Naive thymus-derived CD4-positive, alpha-beta T cell (primary cell): ENCODE measurements around the gene ULK4. TPM values are rescaled to one million over a fixed set of nuclear protein-coding genes. Genes with fewer than 3 reads are reported as not detected.

ENCODE experiments used
- ATAC-seq: fragments of 150-1000 bp; cut with Tn5 transposase; 2 replicates; pipeline ENCODE4 v1.10.0; 2021; ENCODE audit warnings: mild to moderate bottlenecking, moderate library complexity
- CTCF ChIA-PET: fragments of 350-600 bp; sonication (Branson Sonifier 250); formaldehyde crosslinking; loops from one replicate; lab custom pipeline; 2021; ENCODE audit warnings: antibody characterized with exemption; lab: Charles Lee
- POLR2A ChIA-PET: fragments of 350-600 bp; sonication (Branson Sonifier 250); formaldehyde crosslinking; loops from one replicate; lab custom pipeline; 2021; ENCODE audit warnings: antibody characterized with exemption, inconsistent platforms; lab: Charles Lee
- DNase-seq, 9 donors: peaks; one replicate each; pipeline versions ENCODE4 v3.0.0 to v3.0.0-alpha.2; 2020 to 2022; ENCODE audit warnings: mixed read lengths in 1 of 9
- H3K27ac ChIP-seq: one replicate; pipeline ENCODE4 v1.7.0; 2013; ENCODE audit warnings: mild to moderate bottlenecking, low read depth, low read length, moderate library complexity
- H3K27me3 ChIP-seq, 2 donors: one replicate each; pipeline ENCODE4 v1.7.0; 2013; ENCODE audit warnings: low read length in 2 of 2, mild to moderate bottlenecking in 2 of 2, moderate library complexity in 2 of 2; ENCODE audit not compliant: control insufficient read depth in 2 of 2, insufficient read depth in 2 of 2
- H3K36me3 ChIP-seq, 3 experiments: 1 replicate in 2 of 3; 2 replicates in 1 of 3; pipeline ENCODE4 v1.7.0; 2013; ENCODE audit warnings: low read length in 3 of 3, mild to moderate bottlenecking in 3 of 3, moderate library complexity in 1 of 3; ENCODE audit not compliant: insufficient read depth in 3 of 3, control insufficient read depth in 2 of 3
- H3K4me1 ChIP-seq, 2 donors: one replicate each; pipeline ENCODE4 v1.7.0; 2013; ENCODE audit warnings: low read length in 2 of 2, mild to moderate bottlenecking in 2 of 2, moderate library complexity in 1 of 2; ENCODE audit not compliant: control insufficient read depth in 2 of 2, insufficient read depth in 2 of 2
- H3K4me3 ChIP-seq: 2 replicates; pipeline ENCODE4 v1.7.0; 2013; ENCODE audit warnings: mild to moderate bottlenecking, low read length
- H3K9me3 ChIP-seq, 3 experiments: 1 replicate in 2 of 3; 2 replicates in 1 of 3; pipeline ENCODE4 v1.7.0; 2013; ENCODE audit warnings: low read length in 3 of 3; ENCODE audit not compliant: control insufficient read depth in 2 of 3
- H3K27ac Mint-ChIP-seq, 9 donors: one replicate each; pipeline ENCODE4 v1.8.0; 2020 to 2022; ENCODE audit warnings: mixed read lengths in 9 of 9, mild to moderate bottlenecking in 8 of 9, moderate library complexity in 5 of 9, inconsistent platforms in 2 of 9
- H3K27me3 Mint-ChIP-seq, 5 donors: one replicate each; pipeline ENCODE4 v1.8.0; 2021 to 2022; ENCODE audit warnings: mixed read lengths in 5 of 5, mild to moderate bottlenecking in 1 of 5
- H3K36me3 Mint-ChIP-seq, 5 donors: one replicate each; pipeline ENCODE4 v1.8.0; 2020 to 2022; ENCODE audit warnings: mixed read lengths in 5 of 5, mild to moderate bottlenecking in 3 of 5, inconsistent platforms in 1 of 5
- H3K4me1 Mint-ChIP-seq, 7 donors: one replicate each; pipeline ENCODE4 v1.8.0; 2020 to 2022; ENCODE audit warnings: mixed read lengths in 7 of 7, mild to moderate bottlenecking in 3 of 7, inconsistent platforms in 1 of 7
- H3K4me3 Mint-ChIP-seq, 10 donors: one replicate each; pipeline ENCODE4 v1.8.0; 2020 to 2022; ENCODE audit warnings: mild to moderate bottlenecking in 10 of 10, mixed read lengths in 10 of 10, moderate library complexity in 6 of 10, inconsistent platforms in 2 of 10
- H3K9me3 Mint-ChIP-seq, 11 donors: one replicate each; pipeline ENCODE4 v1.8.0; 2020 to 2022; ENCODE audit warnings: mixed read lengths in 11 of 11, mild to moderate bottlenecking in 4 of 11, inconsistent platforms in 1 of 11, moderate library complexity in 1 of 11
- intact Hi-C, 2 donors: fragments of 100-400 bp; cut with micrococcal nuclease; formaldehyde crosslinking; loops; one replicate each; pipeline ENCODE4 v1.15.1; 2023
- polyA plus RNA-seq, 2 donors: library from polyadenylated mRNA; unstranded; fragments of 300-500 nt; fragmentation: Illumina TruSeq; gene quantifications; one replicate each; pipeline ENCODE4 v1.2.3, GENCODE V29; 2021
- total RNA-seq, 6 experiments: library from RNA in 5 of 6; stranded (reverse) in 5 of 6; gene quantifications; 1 replicate in 5 of 6; 2 replicates in 1 of 6; pipeline ENCODE4 v1.2.3 and lab custom pipeline; 2021 to 2026

ULK4 gene
- total and polyA plus RNA-seq, 7 experiments from 2014 or later = 6.6 to 22.3 (median 18.9) TPM

DNA sequence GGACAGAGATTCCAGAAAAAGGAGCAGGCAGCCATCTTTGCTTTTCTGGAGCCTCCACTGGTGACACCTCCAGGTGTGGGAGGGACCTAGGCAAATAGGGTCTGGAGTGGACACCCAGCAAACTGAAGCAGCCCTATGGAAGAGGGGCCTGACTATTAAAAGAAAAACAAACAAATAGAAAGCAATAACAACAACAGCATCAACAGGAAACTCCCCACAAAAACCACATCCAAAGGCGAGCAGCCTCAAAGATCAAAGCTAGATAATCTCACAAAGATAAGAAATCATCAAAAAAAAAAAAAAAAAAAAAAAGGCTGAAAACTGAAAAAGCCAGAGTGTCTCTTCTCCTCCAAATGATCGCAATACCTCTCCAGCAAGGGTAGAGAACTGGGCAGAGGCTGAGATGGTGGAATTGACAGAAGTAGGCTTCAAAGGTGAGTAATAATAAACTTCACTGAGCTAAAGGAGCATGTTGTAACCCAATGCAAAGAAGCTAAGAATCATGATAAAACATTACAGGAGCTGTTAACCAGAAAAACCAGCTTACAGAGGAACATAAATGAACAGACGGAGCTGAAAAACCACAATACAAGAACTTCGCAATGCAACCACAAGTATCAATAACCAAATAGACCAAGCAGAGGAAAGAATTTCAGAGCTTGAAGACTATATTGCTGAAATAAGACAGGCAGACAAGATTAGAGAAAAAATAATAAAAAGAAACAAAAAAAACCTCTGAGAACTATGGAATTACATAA lies 537.2 kb downstream of the ULK4 start:
- peaks cover 5 to 33% (median 18%) of the 10 kb centered on the region in 11 donors for H3K9me3 Mint-ChIP-seq
- Histone ChIP-seq H3K9me3 (no peaks in the 10 kb centered on the region), H3K27ac (no peak overlapping the region), H3K4me3 (no peak overlapping the region), H3K4me1 (peaks cover 4 to 5% of the 10 kb centered on the region in 2 donors), H3K27me3 (no peaks in the 10 kb centered on the region), H3K36me3 (no peaks in the 10 kb centered on the region)
- peak overlapping the region in 6 of 10 donors; percentile 10 to 65 (median 15) for H3K4me3 Mint-ChIP-seq
- DNase-seq (peak in 1 of 9 donors; percentile 5), ATAC-seq (no peak)
- H3K36me3 Mint-ChIP-seq = peaks cover 4 to 15% (median 6%) of the 10 kb centered on the region in 5 donors
- peaks cover 0 to 36% (median 5%) of the 10 kb centered on the region in 5 donors for H3K27me3 Mint-ChIP-seq
- peak overlapping the region in 3 of 9 donors; percentile 7 to 20 (median 18) for H3K27ac Mint-ChIP-seq
- peaks cover 10 to 30% (median 16%) of the 10 kb centered on the region in 7 donors for H3K4me1 Mint-ChIP-seq
- POLR2A ChIA-PET = no interaction called here
- CTCF ChIA-PET = no interaction called here
- intact Hi-C loops = no loop called here

DNA sequence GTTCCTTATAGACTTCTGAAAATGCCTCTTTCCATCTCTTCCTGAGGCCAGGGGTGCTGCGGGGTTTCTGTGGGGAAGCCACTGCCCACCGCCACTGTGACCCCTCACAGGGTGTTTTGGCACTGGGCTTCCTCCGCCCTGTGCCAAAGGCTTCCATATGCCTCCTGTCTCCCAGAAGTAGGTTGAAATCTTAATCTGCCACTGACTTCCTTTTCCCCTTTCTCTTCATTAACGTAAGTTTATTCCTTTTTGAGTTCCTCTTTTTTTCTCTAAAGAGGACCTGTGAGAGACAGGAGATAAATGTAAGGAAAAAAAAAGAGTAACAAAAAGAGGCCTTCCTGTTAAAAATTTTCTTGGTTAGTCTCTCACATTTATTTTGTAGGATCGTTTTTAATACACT lies 542.1 kb downstream of the ULK4 start:
- Mint-ChIP-seq H3K4me3 (peak overlapping the region in 1 of 10 donors; percentile 10), H3K27me3 (peaks cover 0 to 1% (median 0%) of the 10 kb centered on the region in 5 donors), H3K36me3 (peaks cover 0 to 9% (median 0%) of the 10 kb centered on the region in 5 donors), H3K27ac (no peak overlapping the region), H3K9me3 (peaks cover 0 to 1% (median 0%) of the 10 kb centered on the region in 11 donors), H3K4me1 (peaks cover 5 to 19% (median 5%) of the 10 kb centered on the region in 7 donors)
- H3K27ac ChIP-seq = no peak overlapping the region
- H3K9me3 ChIP-seq = no peaks in the 10 kb centered on the region
- H3K4me3 ChIP-seq = no peak overlapping the region
- intact Hi-C loops = no loop called here
- peaks cover 0 to 1% of the 10 kb centered on the region in 2 donors for H3K4me1 ChIP-seq
- no peaks in the 10 kb centered on the region for H3K27me3 ChIP-seq
- ChIA-PET POLR2A (no interaction called here), CTCF (no interaction called here)
- no peak for ATAC-seq
- H3K36me3 ChIP-seq = no peaks in the 10 kb centered on the region
- no peak for DNase-seq

DNA sequence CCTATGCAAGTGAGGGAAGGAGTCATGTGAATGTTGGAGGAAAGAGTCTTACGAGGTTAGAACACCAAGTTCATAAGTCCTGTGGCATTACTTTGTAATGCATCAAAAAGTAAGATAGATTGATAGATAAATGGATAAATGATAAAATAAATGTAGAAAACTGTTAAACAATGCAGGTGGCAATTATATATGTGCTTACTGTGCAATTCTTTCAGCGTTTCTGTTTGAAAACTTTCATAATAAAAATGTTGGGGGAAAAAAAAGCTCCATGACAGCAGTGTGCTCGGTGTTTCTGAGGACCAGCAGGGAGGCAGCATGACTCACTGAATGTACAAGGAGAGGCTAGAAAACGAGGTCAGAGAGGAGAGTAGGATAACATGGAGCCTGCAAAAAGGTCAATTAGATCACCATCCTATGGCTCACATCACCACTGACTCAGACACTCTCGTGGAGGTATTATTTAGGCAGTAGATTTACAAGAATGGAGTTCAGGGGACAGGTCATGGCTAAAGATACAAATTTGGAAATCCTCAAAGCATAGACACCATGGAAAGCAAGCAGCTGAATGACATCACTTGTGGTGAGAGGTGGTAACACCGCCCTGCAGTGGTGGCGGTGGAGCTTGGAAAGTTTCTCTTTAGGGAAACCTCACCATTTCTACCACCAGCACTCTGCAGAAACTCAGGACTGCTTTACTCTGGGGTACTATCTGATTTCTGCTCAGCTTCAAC lies 542.8 kb downstream of the ULK4 start:
- Mint-ChIP-seq H3K27ac (no peak overlapping the region), H3K9me3 (no peaks in the 10 kb centered on the region), H3K36me3 (peaks cover 0 to 9% (median 0%) of the 10 kb centered on the region in 5 donors), H3K4me1 (peaks cover 0 to 13% (median 0%) of the 10 kb centered on the region in 7 donors), H3K4me3 (peak overlapping the region in 1 of 10 donors; percentile 10), H3K27me3 (no peaks in the 10 kb centered on the region)
- ATAC-seq (peak; percentile 60), DNase-seq (no peak)
- Histone ChIP-seq H3K27ac (no peak overlapping the region), H3K27me3 (no peaks in the 10 kb centered on the region), H3K36me3 (no peaks in the 10 kb centered on the region), H3K9me3 (no peaks in the 10 kb centered on the region), H3K4me1 (no peaks in the 10 kb centered on the region), H3K4me3 (no peak overlapping the region)
- POLR2A ChIA-PET = no interaction called here
- intact Hi-C loops = no loop called here
- CTCF ChIA-PET = no interaction called here

DNA sequence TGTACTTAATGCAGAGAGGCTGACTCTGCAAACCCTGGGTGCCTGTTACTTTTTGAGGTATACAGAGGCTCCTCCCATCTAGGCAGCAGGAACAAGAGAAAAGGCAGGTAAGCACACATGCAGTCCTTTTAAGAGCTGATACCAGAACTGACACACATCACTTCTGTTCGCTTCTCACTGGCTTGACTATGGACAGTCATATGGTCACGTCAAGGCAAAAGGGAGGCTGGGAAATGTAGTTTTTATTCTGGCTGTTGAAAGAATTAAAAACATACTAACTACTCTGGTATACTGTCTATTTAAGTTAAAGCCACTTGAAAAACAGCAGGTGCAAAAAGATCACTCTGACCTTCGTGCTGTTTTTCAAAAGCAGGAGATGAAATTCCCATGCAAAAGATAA lies 544.3 kb downstream of the ULK4 start:
- ChIA-PET POLR2A (no interaction called here), CTCF (no interaction called here)
- Mint-ChIP-seq H3K27me3 (no peaks in the 10 kb centered on the region), H3K36me3 (peaks cover 0 to 9% (median 0%) of the 10 kb centered on the region in 5 donors), H3K4me3 (no peak overlapping the region), H3K4me1 (peaks cover 0 to 13% (median 0%) of the 10 kb centered on the region in 7 donors), H3K9me3 (no peaks in the 10 kb centered on the region), H3K27ac (no peak overlapping the region)
- DNase-seq (no peak), ATAC-seq (no peak)
- H3K9me3 ChIP-seq = no peaks in the 10 kb centered on the region
- H3K4me1 ChIP-seq = no peaks in the 10 kb centered on the region
- no peaks in the 10 kb centered on the region for H3K36me3 ChIP-seq
- no peak overlapping the region for H3K27ac ChIP-seq
- no peak overlapping the region for H3K4me3 ChIP-seq
- intact Hi-C loops = no loop called here
- no peaks in the 10 kb centered on the region for H3K27me3 ChIP-seq

DNA sequence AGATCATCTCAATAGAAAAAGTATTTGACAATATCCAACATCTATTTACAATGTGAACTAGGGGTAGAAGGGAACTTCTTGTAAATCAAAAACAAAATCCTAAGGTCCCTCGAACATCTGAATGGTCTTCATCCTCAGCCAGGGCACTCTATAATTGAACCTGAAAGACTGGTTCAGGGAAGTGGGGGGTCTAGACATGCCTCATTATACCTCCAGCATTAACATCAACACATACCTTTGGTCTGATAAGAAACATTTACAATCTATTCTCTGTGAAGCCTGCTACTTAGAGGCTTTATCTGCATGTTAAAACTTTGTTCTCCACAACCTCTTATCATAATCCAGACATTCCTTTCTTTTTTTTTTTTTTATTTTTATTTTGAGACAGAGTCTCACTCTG lies 550.8 kb downstream of the ULK4 start:
- no peak overlapping the region for H3K27ac Mint-ChIP-seq
- H3K4me3 Mint-ChIP-seq = no peak overlapping the region
- H3K4me1 Mint-ChIP-seq = no peaks in the 10 kb centered on the region
- H3K9me3 Mint-ChIP-seq = peaks cover 0 to 11% (median 0%) of the 10 kb centered on the region in 11 donors
- DNase-seq (no peak), ATAC-seq (no peak)
- H3K36me3 ChIP-seq = no peaks in the 10 kb centered on the region
- H3K4me3 ChIP-seq = no peak overlapping the region
- no peaks in the 10 kb centered on the region for H3K9me3 ChIP-seq
- H3K36me3 Mint-ChIP-seq = peaks cover 0 to 15% (median 0%) of the 10 kb centered on the region in 5 donors
- no peak overlapping the region for H3K27ac ChIP-seq
- intact Hi-C loops = no loop called here
- H3K27me3 ChIP-seq = no peaks in the 10 kb centered on the region
- POLR2A ChIA-PET = no interaction called here
- H3K27me3 Mint-ChIP-seq = no peaks in the 10 kb centered on the region
- CTCF ChIA-PET = no interaction called here
- H3K4me1 ChIP-seq = no peaks in the 10 kb centered on the region

DNA sequence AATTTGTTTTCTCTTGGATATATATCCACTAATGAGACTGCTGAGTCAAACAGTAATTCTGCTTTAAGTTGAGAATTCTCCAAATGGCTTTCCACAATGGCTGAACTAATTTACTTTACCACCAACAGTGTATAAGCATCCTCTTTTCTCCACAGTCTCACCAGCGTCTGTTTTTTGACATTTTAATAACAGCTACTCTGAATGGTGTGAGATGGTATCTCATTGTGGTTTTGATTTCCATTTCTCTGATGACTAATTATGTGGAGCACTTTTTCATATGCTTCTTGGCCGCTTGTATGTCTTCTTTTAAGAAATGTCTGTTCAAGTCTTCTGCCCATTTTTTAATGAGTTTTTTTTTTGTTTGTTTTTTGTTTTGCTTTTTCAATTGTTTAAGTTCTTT lies 556.4 kb downstream of the ULK4 start:
- Histone ChIP-seq H3K9me3 (no peaks in the 10 kb centered on the region), H3K36me3 (no peaks in the 10 kb centered on the region), H3K27me3 (no peaks in the 10 kb centered on the region), H3K4me3 (no peak overlapping the region), H3K4me1 (no peaks in the 10 kb centered on the region), H3K27ac (no peak overlapping the region)
- peaks cover 0 to 19% (median 0%) of the 10 kb centered on the region in 5 donors for H3K36me3 Mint-ChIP-seq
- peaks cover 0 to 5% (median 0%) of the 10 kb centered on the region in 7 donors for H3K4me1 Mint-ChIP-seq
- peaks cover 0 to 12% (median 0%) of the 10 kb centered on the region in 11 donors for H3K9me3 Mint-ChIP-seq
- no peak overlapping the region for H3K27ac Mint-ChIP-seq
- CTCF ChIA-PET = no interaction called here
- DNase-seq (no peak), ATAC-seq (no peak)
- intact Hi-C loops = no loop called here
- POLR2A ChIA-PET = no interaction called here
- no peaks in the 10 kb centered on the region for H3K27me3 Mint-ChIP-seq
- H3K4me3 Mint-ChIP-seq = no peak overlapping the region
